Gastroesophageal sphincter (tissue), 4 donors: ENCODE measurements around the gene MYO18A. TPM values are rescaled to one million over a fixed set of nuclear protein-coding genes. Genes with fewer than 3 reads are reported as not detected.

ENCODE experiments used
- ATAC-seq: fragments of 150-250 bp; one replicate; pipeline ENCODE4 v1.9.1; 2016; ENCODE audit warnings: mild to moderate bottlenecking, moderate library complexity
- H3K27ac ChIP-seq, 4 donors: fragments of 200-600 bp; sonication (generic) in 3 of 4; 1 replicate in 3 of 4; 2 replicates in 1 of 4; pipeline ENCODE4 v1.5.1; 2016 to 2019
- H3K27me3 ChIP-seq: fragments of 200-600 bp; sonication (generic); one replicate; pipeline ENCODE4 v1.5.1; 2019
- H3K36me3 ChIP-seq, 2 donors: fragments of 200-600 bp; sonication (generic); one replicate each; pipeline ENCODE4 v1.5.1; 2019; ENCODE audit warnings: control low read depth in 1 of 2
- H3K4me1 ChIP-seq, 3 donors: fragments of 200-600 bp; sonication (generic); 1 replicate in 2 of 3; 2 replicates in 1 of 3; pipeline ENCODE4 v1.5.1; 2016 to 2019; ENCODE audit warnings: control low read depth in 2 of 3
- H3K4me3 ChIP-seq, 2 donors: fragments of 200-600 bp; sonication (generic); one replicate each; pipeline ENCODE4 v1.5.1; 2019; ENCODE audit warnings: mild to moderate bottlenecking in 1 of 2, moderate library complexity in 1 of 2
- H3K9me3 ChIP-seq, 3 donors: fragments of 200-600 bp; sonication (generic); one replicate each; pipeline ENCODE4 v1.5.1; 2017 to 2019; ENCODE audit warnings: control low read depth in 2 of 3
- EP300 ChIP-seq: sonication (generic); formaldehyde crosslinking; IDR thresholded peaks from one replicate; pipeline ENCODE4 v1.6.1; 2017; ENCODE audit warnings: antibody characterized with exemption, mild to moderate bottlenecking
- POLR2A ChIP-seq, 2 donors: fragments of 450-650 bp; IDR thresholded peaks; one replicate each; pipeline ENCODE4 v1.6.1; 2017; ENCODE audit warnings: antibody characterized with exemption in 2 of 2, mild to moderate bottlenecking in 2 of 2, moderate library complexity in 1 of 2
- POLR2AphosphoS5 ChIP-seq: sonication (generic); formaldehyde crosslinking; IDR thresholded peaks from one replicate; pipeline ENCODE4 v1.6.1; 2017; ENCODE audit warnings: antibody characterized with exemption
- WGBS, 2 donors: methylation state at CpG; one replicate each; pipeline ENCODE4 v1.1.5; 2018; ENCODE audit warnings: low coverage in 1 of 2; 5-methylcytosine and 5-hydroxymethylcytosine counted together
- total RNA-seq, 4 donors: library from RNA; depleted of rRNA; stranded (reverse); fragments of >200 nt; gene quantifications; one replicate each; pipeline ENCODE4 v1.1.0, GENCODE V29; 2016
- TF ChIP-seq, protein P1 (sequence below), 4 experiments: fragments of 200-600 bp in 2 of 4; fragments of 450-650 bp in 2 of 4; sonication (generic) in 1 of 4; IDR thresholded peaks; one replicate each; pipeline ENCODE4 v1.5.1; 2017 to 2019; ENCODE audit warnings: antibody characterized with exemption in 4 of 4, mild to moderate bottlenecking in 2 of 4, moderate library complexity in 2 of 4

MYO18A gene
- total RNA-seq, 4 donors from 2014 or later, result 45.5 to 70.5 (median 56.5) TPM

DNA sequence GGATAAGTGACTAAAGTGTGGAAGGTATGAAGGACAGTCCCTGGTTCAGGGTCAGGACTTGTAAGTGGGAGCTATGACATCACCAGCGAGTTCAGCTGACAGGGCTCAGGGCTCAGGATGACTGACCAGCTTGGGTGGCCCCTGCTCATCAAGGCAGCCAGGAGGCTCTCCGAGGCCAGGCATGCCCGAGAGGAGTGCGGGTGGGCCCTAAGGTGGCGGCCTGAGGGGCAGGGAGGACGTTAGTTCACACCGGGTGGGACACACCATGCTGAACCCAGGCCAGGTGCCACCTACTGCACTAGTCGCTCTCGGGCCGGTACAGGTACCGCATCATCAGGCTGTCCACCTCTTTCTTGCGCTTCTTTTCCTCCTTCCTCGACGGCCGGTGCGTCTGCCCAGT, 100.8 kb downstream of the MYO18A start:
- Histone ChIP-seq H3K36me3 (peaks cover 0 to 92% of the 10 kb centered on the region in 2 donors), H3K27ac (no peak overlapping the region), H3K9me3 (no peaks in the 10 kb centered on the region), H3K27me3 (no peaks in the 10 kb centered on the region), H3K4me1 (peaks cover 0 to 7% (median 0%) of the 10 kb centered on the region in 3 donors), H3K4me3 (no peak overlapping the region)
- no peak for ATAC-seq
- WGBS, 2 donors, result 89 to 92% methylated on average over 7 of the region's 16 CpGs
- TF ChIP-seq, protein P1, sequence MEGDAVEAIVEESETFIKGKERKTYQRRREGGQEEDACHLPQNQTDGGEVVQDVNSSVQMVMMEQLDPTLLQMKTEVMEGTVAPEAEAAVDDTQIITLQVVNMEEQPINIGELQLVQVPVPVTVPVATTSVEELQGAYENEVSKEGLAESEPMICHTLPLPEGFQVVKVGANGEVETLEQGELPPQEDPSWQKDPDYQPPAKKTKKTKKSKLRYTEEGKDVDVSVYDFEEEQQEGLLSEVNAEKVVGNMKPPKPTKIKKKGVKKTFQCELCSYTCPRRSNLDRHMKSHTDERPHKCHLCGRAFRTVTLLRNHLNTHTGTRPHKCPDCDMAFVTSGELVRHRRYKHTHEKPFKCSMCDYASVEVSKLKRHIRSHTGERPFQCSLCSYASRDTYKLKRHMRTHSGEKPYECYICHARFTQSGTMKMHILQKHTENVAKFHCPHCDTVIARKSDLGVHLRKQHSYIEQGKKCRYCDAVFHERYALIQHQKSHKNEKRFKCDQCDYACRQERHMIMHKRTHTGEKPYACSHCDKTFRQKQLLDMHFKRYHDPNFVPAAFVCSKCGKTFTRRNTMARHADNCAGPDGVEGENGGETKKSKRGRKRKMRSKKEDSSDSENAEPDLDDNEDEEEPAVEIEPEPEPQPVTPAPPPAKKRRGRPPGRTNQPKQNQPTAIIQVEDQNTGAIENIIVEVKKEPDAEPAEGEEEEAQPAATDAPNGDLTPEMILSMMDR (IDR thresholded peaks at IDR 0.05), result no peak
- TF ChIP-seq POLR2A (IDR thresholded peaks at IDR 0.05), result no peak
- TF ChIP-seq EP300, result no peak
- no peak for TF ChIP-seq POLR2AphosphoS5

DNA sequence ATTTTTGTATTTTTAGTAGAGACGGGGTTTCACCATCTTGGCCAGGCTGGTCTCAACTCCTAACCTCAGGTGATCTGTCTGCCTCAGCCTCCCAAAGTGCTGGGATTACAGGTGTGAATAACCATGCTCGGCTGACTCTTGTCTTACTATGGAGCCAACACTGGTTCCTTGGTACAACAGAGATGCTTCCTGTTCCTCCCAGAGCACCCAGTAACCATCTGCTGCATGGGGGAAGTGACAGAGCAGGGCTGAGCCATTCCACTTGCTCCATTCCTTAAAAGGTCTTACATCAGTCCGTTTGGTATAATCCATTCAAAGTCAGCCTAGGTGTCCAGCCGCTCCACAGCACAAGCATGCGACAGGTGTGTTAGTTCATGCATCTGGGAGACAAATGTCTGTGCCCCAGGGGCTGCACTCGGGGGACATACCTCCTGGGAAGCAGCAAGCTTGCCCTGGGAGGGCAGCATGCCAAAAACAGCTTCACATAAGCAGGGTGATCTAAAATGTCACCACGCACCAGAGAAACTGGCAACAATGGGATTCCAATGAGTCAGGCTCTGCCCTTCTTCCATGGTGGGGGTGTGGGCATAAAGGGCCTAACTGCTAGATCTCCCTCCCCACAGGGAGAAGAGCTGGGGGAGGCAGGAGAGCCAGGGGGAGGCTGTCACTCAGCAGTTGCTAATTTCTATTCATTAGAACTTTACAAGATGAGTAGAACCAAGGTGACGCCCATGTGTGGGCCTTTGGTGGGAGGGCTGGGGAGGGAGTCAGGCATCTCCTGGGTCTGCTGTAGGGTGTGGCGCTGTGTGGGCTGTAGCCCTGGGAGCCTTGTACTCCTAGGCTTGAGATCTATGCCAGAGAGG, 101.8 kb downstream of the MYO18A start:
- Histone ChIP-seq H3K27ac (no peak overlapping the region), H3K4me1 (peaks cover 0 to 7% (median 0%) of the 10 kb centered on the region in 3 donors), H3K27me3 (no peaks in the 10 kb centered on the region), H3K9me3 (no peaks in the 10 kb centered on the region), H3K4me3 (no peak overlapping the region), H3K36me3 (peaks cover 0 to 92% of the 10 kb centered on the region in 2 donors)
- no peak for ATAC-seq
- 72 to 81% methylated on average over 2 to 3 of the region's 9 CpGs for WGBS, 2 donors
- no peak for TF ChIP-seq POLR2A (IDR thresholded peaks at IDR 0.05)
- TF ChIP-seq, protein P1 (IDR thresholded peaks at IDR 0.05), result no peak
- no peak for TF ChIP-seq POLR2AphosphoS5
- TF ChIP-seq EP300, result no peak

DNA sequence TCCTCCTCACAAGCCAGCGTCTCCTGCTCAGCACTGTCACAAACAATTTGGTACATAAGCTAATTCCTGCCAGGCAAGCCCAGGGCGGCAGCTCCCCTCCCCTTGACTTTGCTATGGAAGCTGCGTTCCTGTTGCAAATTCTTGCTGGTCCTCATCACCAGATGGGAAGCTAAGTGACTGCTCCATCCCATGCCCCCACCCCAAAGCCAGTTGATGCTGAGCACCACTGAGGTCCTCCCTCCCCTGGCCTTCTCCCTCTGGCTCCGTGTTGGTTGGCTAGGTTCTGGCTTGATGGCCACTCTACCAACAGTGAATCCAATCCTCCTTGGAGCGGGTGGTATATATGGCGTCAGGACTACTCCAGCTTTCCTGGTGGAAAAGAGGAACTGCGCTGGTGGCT, 102.9 kb downstream of the MYO18A start:
- TF ChIP-seq, protein P1 (IDR thresholded peaks at IDR 0.05), result no peak
- no peak for TF ChIP-seq POLR2A (IDR thresholded peaks at IDR 0.05)
- no peak for TF ChIP-seq EP300
- TF ChIP-seq POLR2AphosphoS5, result no peak
- H3K4me1 ChIP-seq, result peaks cover 0 to 7% (median 0%) of the 10 kb centered on the region in 3 donors
- no peaks in the 10 kb centered on the region for H3K9me3 ChIP-seq
- H3K27ac ChIP-seq, result no peak overlapping the region
- no peaks in the 10 kb centered on the region for H3K27me3 ChIP-seq
- no peak for ATAC-seq
- 100% methylated on average over 3 of the region's 7 CpGs; no CpG with 5 or more reads in 1 of the 2 donors for WGBS, 2 donors
- H3K36me3 ChIP-seq, result peaks cover 0 to 81% of the 10 kb centered on the region in 2 donors
- H3K4me3 ChIP-seq, result no peak overlapping the region

DNA sequence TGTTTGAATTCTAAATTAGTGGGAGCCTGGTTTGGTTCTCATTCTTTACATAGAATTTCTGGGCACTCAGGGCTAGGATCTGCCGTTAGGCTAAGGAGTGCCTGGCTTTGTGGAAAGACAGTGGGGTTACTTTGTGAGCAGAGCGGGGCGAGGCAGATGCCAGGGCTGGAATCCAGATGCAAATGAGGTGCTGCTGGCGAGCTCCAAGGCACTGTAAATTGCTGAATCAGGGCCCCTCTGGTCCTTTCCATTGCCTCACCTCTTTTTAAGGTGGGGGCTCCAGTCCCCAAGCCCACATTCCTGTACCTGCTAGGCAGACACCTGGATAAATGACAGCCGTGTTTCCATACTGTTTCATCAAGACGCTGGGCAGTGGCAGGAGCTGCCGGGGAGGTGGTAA, 103.5 kb downstream of the MYO18A start:
- no peak overlapping the region for H3K4me3 ChIP-seq
- WGBS, 2 donors, result 78 to 100% methylated on average over 1 to 5 of the region's 7 CpGs
- H3K4me1 ChIP-seq, result peaks cover 0 to 7% (median 0%) of the 10 kb centered on the region in 3 donors
- H3K36me3 ChIP-seq, result peaks cover 0 to 75% of the 10 kb centered on the region in 2 donors
- TF ChIP-seq EP300, result no peak
- TF ChIP-seq, protein P1 (IDR thresholded peaks at IDR 0.05), result no peak
- no peak for TF ChIP-seq POLR2A (IDR thresholded peaks at IDR 0.05)
- no peak for TF ChIP-seq POLR2AphosphoS5
- ATAC-seq, result no peak
- H3K27me3 ChIP-seq, result no peaks in the 10 kb centered on the region
- H3K27ac ChIP-seq, result no peak overlapping the region
- H3K9me3 ChIP-seq, result no peaks in the 10 kb centered on the region

DNA sequence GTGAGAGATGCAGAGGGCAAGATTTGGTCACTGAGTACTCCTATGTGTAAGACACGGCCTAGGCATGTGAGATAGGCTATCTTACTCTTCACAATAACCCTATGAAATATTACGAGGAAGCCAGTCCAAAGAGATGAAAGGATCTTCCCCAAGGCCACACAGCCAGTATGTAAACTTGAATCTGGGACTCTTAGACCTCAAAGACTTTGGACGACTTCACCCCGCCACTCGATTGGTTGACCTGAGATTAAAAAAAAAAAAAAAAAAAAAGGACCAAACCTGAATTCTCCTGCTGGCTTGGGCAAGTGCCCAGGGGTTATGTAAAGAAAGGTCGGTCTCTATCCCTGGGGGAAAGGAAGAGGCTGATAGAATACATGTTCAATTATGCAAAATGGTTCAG, 104.1 kb downstream of the MYO18A start:
- Histone ChIP-seq H3K27me3 (peaks cover 2% of the 10 kb centered on the region), H3K9me3 (no peaks in the 10 kb centered on the region), H3K36me3 (peaks cover 0 to 69% of the 10 kb centered on the region in 2 donors), H3K4me3 (no peak overlapping the region), H3K4me1 (peaks cover 0 to 7% (median 0%) of the 10 kb centered on the region in 3 donors), H3K27ac (no peak overlapping the region)
- WGBS, 2 donors, result 79 to 89% methylated on average over 3 to 4 of the region's 6 CpGs
- no peak for ATAC-seq
- TF ChIP-seq POLR2A (IDR thresholded peaks at IDR 0.05), result no peak
- TF ChIP-seq, protein P1 (IDR thresholded peaks at IDR 0.05), result no peak
